ENCODE results near the gene RPLP2.

Gene RPLP2

GRCh38 chr11:853682-854448 is 44.1 kb downstream of the RPLP2 start:
- intact Hi-C loops (cut with micrococcal nuclease) = loop anchor here (10.0 kb wide), 1 partner anchor 201 kb away; no protein-coding TSS in a partner anchor
- Mint-ChIP-seq H3K9me3 (no peaks in the 10 kb centered on the region), H3K27ac (no peak overlapping the region), H3K27me3 (peaks cover 19% of the 10 kb centered on the region), H3K36me3 (ENCODE audit: low read depth) (peaks cover 94% of the 10 kb centered on the region), H3K4me3 (no peak overlapping the region), H3K4me1 (ENCODE audit: low read depth) (peaks cover 28% of the 10 kb centered on the region)

- Mint-ChIP-seq H3K9me3 (no peaks in the 10 kb centered on the region), H3K4me3 (no peak overlapping the region), H3K36me3 (ENCODE audit: low read depth) (peaks cover 97% of the 10 kb centered on the region), H3K4me1 (ENCODE audit: low read depth) (peaks cover 31% of the 10 kb centered on the region), H3K27me3 (peaks cover 13% of the 10 kb centered on the region), H3K27ac (no peak overlapping the region)
- intact Hi-C loops (cut with micrococcal nuclease) = loop anchor here (10.0 kb wide), 1 partner anchor 200 kb away; no protein-coding TSS in a partner anchor
Observed at GRCh38 chr11:854601-855329, 45.0 kb downstream of the RPLP2 start.

- no peak overlapping the region for H3K4me3 Mint-ChIP-seq
- peaks cover 9% of the 10 kb centered on the region for H3K27me3 Mint-ChIP-seq
- H3K4me1 Mint-ChIP-seq (ENCODE audit: low read depth) = peaks cover 36% of the 10 kb centered on the region
Observed at GRCh38 chr11:855330-855674, 45.5 kb downstream of the RPLP2 start.

GRCh38 chr11:855796-856195 is 46.0 kb downstream of the RPLP2 start:
- intact Hi-C loops (cut with micrococcal nuclease) = loop anchor here (10.0 kb wide), 1 partner anchor 199 kb away; no protein-coding TSS in a partner anchor
- peaks cover 97% of the 10 kb centered on the region for H3K36me3 Mint-ChIP-seq (ENCODE audit: low read depth)
- no peak overlapping the region for H3K4me3 Mint-ChIP-seq

More at GRCh38 chr11:855330-855674, 45.5 kb downstream of the RPLP2 start:
- intact Hi-C loops (cut with micrococcal nuclease) = loop anchor here (10.0 kb wide), 1 partner anchor 199 kb away; no protein-coding TSS in a partner anchor
- peaks cover 97% of the 10 kb centered on the region for H3K36me3 Mint-ChIP-seq (ENCODE audit: low read depth)
- no peaks in the 10 kb centered on the region for H3K9me3 Mint-ChIP-seq
- no peak overlapping the region for H3K27ac Mint-ChIP-seq

GRCh38 chr11:856397-856796 is 46.6 kb downstream of the RPLP2 start:
- Mint-ChIP-seq H3K27me3 (no peaks in the 10 kb centered on the region), H3K4me3 (no peak overlapping the region), H3K27ac (no peak overlapping the region), H3K4me1 (ENCODE audit: low read depth) (peaks cover 45% of the 10 kb centered on the region), H3K9me3 (no peaks in the 10 kb centered on the region), H3K36me3 (ENCODE audit: low read depth) (peaks cover 97% of the 10 kb centered on the region)
- intact Hi-C loops (cut with micrococcal nuclease) = loop anchor here (10.0 kb wide), 1 partner anchor 198 kb away; no protein-coding TSS in a partner anchor

More at GRCh38 chr11:855796-856195, 46.0 kb downstream of the RPLP2 start:
- H3K4me1 Mint-ChIP-seq (ENCODE audit: low read depth) = peaks cover 41% of the 10 kb centered on the region
- H3K27ac Mint-ChIP-seq = no peak overlapping the region
- H3K9me3 Mint-ChIP-seq = no peaks in the 10 kb centered on the region
- H3K27me3 Mint-ChIP-seq = peaks cover 4% of the 10 kb centered on the region

- peaks cover 97% of the 10 kb centered on the region for H3K36me3 Mint-ChIP-seq (ENCODE audit: low read depth)
- H3K4me3 Mint-ChIP-seq = no peak overlapping the region
- H3K27me3 Mint-ChIP-seq = no peaks in the 10 kb centered on the region
- intact Hi-C loops (cut with micrococcal nuclease) = loop anchor here (10.0 kb wide), 1 partner anchor 197 kb away; no protein-coding TSS in a partner anchor
- peaks cover 39% of the 10 kb centered on the region for H3K4me1 Mint-ChIP-seq (ENCODE audit: low read depth)
- no peak overlapping the region for H3K27ac Mint-ChIP-seq
- no peaks in the 10 kb centered on the region for H3K9me3 Mint-ChIP-seq
Observed at GRCh38 chr11:858053-858761, 48.4 kb downstream of the RPLP2 start.

- no peak overlapping the region for H3K27ac Mint-ChIP-seq
- peaks cover 97% of the 10 kb centered on the region for H3K36me3 Mint-ChIP-seq (ENCODE audit: low read depth)
- H3K4me3 Mint-ChIP-seq = no peak overlapping the region
- H3K4me1 Mint-ChIP-seq (ENCODE audit: low read depth) = peaks cover 39% of the 10 kb centered on the region
- H3K27me3 Mint-ChIP-seq = no peaks in the 10 kb centered on the region
- intact Hi-C loops (cut with micrococcal nuclease) = loop anchor here (10.0 kb wide), 1 partner anchor 196 kb away; no protein-coding TSS in a partner anchor
- H3K9me3 Mint-ChIP-seq = no peaks in the 10 kb centered on the region
Observed at GRCh38 chr11:858762-859339, 49.1 kb downstream of the RPLP2 start.

- Mint-ChIP-seq H3K36me3 (ENCODE audit: low read depth) (peaks cover 97% of the 10 kb centered on the region), H3K27ac (no peak overlapping the region), H3K9me3 (no peaks in the 10 kb centered on the region), H3K4me1 (ENCODE audit: low read depth) (peaks cover 39% of the 10 kb centered on the region), H3K27me3 (no peaks in the 10 kb centered on the region), H3K4me3 (no peak overlapping the region)
- intact Hi-C loops (cut with micrococcal nuclease) = loop anchor here (10.0 kb wide), 1 partner anchor 195 kb away; no protein-coding TSS in a partner anchor
Observed at GRCh38 chr11:859394-860131, 49.8 kb downstream of the RPLP2 start.

GRCh38 chr11:860234-861104 is 50.7 kb downstream of the RPLP2 start:
- Mint-ChIP-seq H3K4me1 (ENCODE audit: low read depth) (peaks cover 39% of the 10 kb centered on the region), H3K36me3 (ENCODE audit: low read depth) (peaks cover 97% of the 10 kb centered on the region), H3K9me3 (no peaks in the 10 kb centered on the region), H3K4me3 (no peak overlapping the region), H3K27ac (no peak overlapping the region), H3K27me3 (no peaks in the 10 kb centered on the region)
- intact Hi-C loops (cut with micrococcal nuclease) = no loop called here

- Mint-ChIP-seq H3K9me3 (no peaks in the 10 kb centered on the region), H3K27ac (no peak overlapping the region), H3K4me1 (ENCODE audit: low read depth) (peaks cover 45% of the 10 kb centered on the region), H3K36me3 (ENCODE audit: low read depth) (peaks cover 97% of the 10 kb centered on the region), H3K4me3 (no peak overlapping the region), H3K27me3 (no peaks in the 10 kb centered on the region)
- intact Hi-C loops (cut with micrococcal nuclease) = no loop called here
Observed at GRCh38 chr11:861105-861479, 51.3 kb downstream of the RPLP2 start.

GRCh38 chr11:862081-862661 is 52.4 kb downstream of the RPLP2 start:
- intact Hi-C loops (cut with micrococcal nuclease) = no loop called here

More at GRCh38 chr11:862081-862661, 52.4 kb downstream of the RPLP2 start:
- Mint-ChIP-seq H3K27me3 (no peaks in the 10 kb centered on the region), H3K27ac (no peak overlapping the region), H3K4me3 (no peak overlapping the region), H3K36me3 (ENCODE audit: low read depth) (peaks cover 98% of the 10 kb centered on the region), H3K9me3 (no peaks in the 10 kb centered on the region), H3K4me1 (ENCODE audit: low read depth) (peaks cover 41% of the 10 kb centered on the region)

Data from dendritic cell treated with granulocyte-macrophage colony-stimulating factor and Interleukin-4, amounts not matched to agents 40 ng/mL and 50 ng/mL, for 4 days (primary cell).